Liver (tissue), 9 donors: Measurements from ENCODE around the gene P3H2. TPM values are rescaled to one million over a fixed set of nuclear protein-coding genes. Genes with fewer than 3 reads are reported as not detected.

ENCODE experiments used
- DNase-seq: peaks from one replicate; pipeline ENCODE4 v3.0.0-alpha.2; 2017; ENCODE audit warnings: low spot score
- H3K27ac ChIP-seq, 2 donors: one replicate each; pipeline ENCODE4 v1.7.0; 2013; ENCODE audit warnings: inconsistent platforms in 2 of 2, low read length in 2 of 2, control low read depth in 1 of 2, low read depth in 1 of 2, mild to moderate bottlenecking in 1 of 2
- H3K27me3 ChIP-seq, 4 donors: one replicate each; pipeline versions ENCODE4 v1.6.1 to v1.7.0; 2013; ENCODE audit warnings: low read length in 3 of 4, inconsistent platforms in 1 of 4, mild to moderate bottlenecking in 1 of 4, moderate library complexity in 1 of 4; ENCODE audit not compliant: control insufficient read depth in 4 of 4, insufficient read depth in 4 of 4
- H3K36me3 ChIP-seq, 4 donors: one replicate each; pipeline versions ENCODE4 v1.6.1 to v1.7.0; 2013; ENCODE audit warnings: low read length in 3 of 4, mild to moderate bottlenecking in 3 of 4, low read depth in 1 of 4, moderate library complexity in 1 of 4; ENCODE audit not compliant: control insufficient read depth in 4 of 4, insufficient read depth in 3 of 4
- H3K4me1 ChIP-seq, 4 donors: one replicate each; pipeline versions ENCODE4 v1.6.1 to v1.7.0; 2013; ENCODE audit warnings: low read length in 3 of 4, mild to moderate bottlenecking in 3 of 4, moderate library complexity in 1 of 4; ENCODE audit not compliant: control insufficient read depth in 4 of 4, insufficient read depth in 4 of 4
- H3K4me3 ChIP-seq, 3 donors: one replicate each; pipeline versions ENCODE4 v1.6.1 to v1.7.0; 2013; ENCODE audit warnings: low read length in 3 of 3, control low read depth in 1 of 3, low read depth in 1 of 3, mild to moderate bottlenecking in 1 of 3
- H3K9ac ChIP-seq, 2 donors: one replicate each; pipeline ENCODE4 v1.7.0; 2013; ENCODE audit warnings: low read length in 2 of 2, mild to moderate bottlenecking in 2 of 2, moderate library complexity in 2 of 2, control low read depth in 1 of 2, low read depth in 1 of 2
- H3K9me3 ChIP-seq, 4 donors: one replicate each; pipeline versions ENCODE4 v1.6.1 to v1.7.0; 2013; ENCODE audit warnings: low read length in 3 of 4; ENCODE audit not compliant: control insufficient read depth in 4 of 4
- EGR1 ChIP-seq, 2 donors: IDR thresholded peaks; 2 replicates each; pipeline ENCODE4 v1.6.1; 2016 to 2018; ENCODE audit warnings: antibody characterized with exemption in 2 of 2, low read depth in 2 of 2
- FOXA1 ChIP-seq: IDR thresholded peaks from 2 replicates; pipeline ENCODE4 v1.6.1; 2016; ENCODE audit warnings: antibody characterized with exemption
- FOXA2 ChIP-seq: IDR thresholded peaks from 2 replicates; pipeline ENCODE4 v1.6.1; 2016; ENCODE audit warnings: antibody characterized with exemption
- GABPA ChIP-seq, 2 donors: IDR thresholded peaks in 1 of 2; conservative IDR thresholded peaks in 1 of 2; 2 replicates each; pipeline ENCODE4 v1.6.1; 2016; ENCODE audit warnings: antibody characterized with exemption in 2 of 2, mild to moderate bottlenecking in 1 of 2, moderate library complexity in 1 of 2
- HNF4A ChIP-seq, 2 donors: conservative IDR thresholded peaks; 2 replicates each; pipeline ENCODE4 v1.6.1; 2016; ENCODE audit warnings: antibody characterized with exemption in 2 of 2, mild to moderate bottlenecking in 2 of 2
- HNF4G ChIP-seq: IDR thresholded peaks from 2 replicates; pipeline ENCODE4 v1.6.1; 2016; ENCODE audit warnings: antibody characterized with exemption
- JUND ChIP-seq, 2 donors: IDR thresholded peaks; 2 replicates each; pipeline ENCODE4 v1.6.1; 2016; ENCODE audit warnings: antibody characterized with exemption in 2 of 2
- NR2F2 ChIP-seq: IDR thresholded peaks from 2 replicates; pipeline ENCODE4 v1.6.1; 2016; ENCODE audit warnings: antibody characterized with exemption
- RAD21 ChIP-seq, 2 donors: IDR thresholded peaks; 2 replicates each; pipeline ENCODE4 v1.6.1; 2016; ENCODE audit warnings: antibody characterized with exemption in 2 of 2, mild to moderate bottlenecking in 2 of 2
- REST ChIP-seq: IDR thresholded peaks from 2 replicates; pipeline ENCODE4 v1.6.1; 2016; ENCODE audit warnings: antibody characterized with exemption, mild to moderate bottlenecking
- RXRA ChIP-seq, 2 donors: IDR thresholded peaks; 2 replicates each; pipeline ENCODE4 v1.6.1; 2017 to 2018; ENCODE audit warnings: antibody characterized with exemption in 2 of 2, mild to moderate bottlenecking in 1 of 2
- SP1 ChIP-seq: IDR thresholded peaks from 2 replicates; pipeline ENCODE4 v1.6.1; 2018; ENCODE audit warnings: antibody characterized with exemption, mild to moderate bottlenecking
- TAF1 ChIP-seq: conservative IDR thresholded peaks from 2 replicates; pipeline ENCODE4 v1.6.1; 2016; ENCODE audit warnings: antibody characterized with exemption, mild to moderate bottlenecking
- YY1 ChIP-seq: IDR thresholded peaks from 2 replicates; pipeline ENCODE4 v1.6.1; 2016; ENCODE audit warnings: antibody characterized with exemption, mild to moderate bottlenecking
- ZBTB33 ChIP-seq: IDR thresholded peaks from 2 replicates; pipeline ENCODE4 v1.6.1; 2016; ENCODE audit warnings: antibody characterized with exemption
- WGBS: extraction: QIAGEN DNeasy Blood & Tissue Kit; methylation state at CpG from one replicate; pipeline ENCODE4 v1.1.7; 2013; 5-methylcytosine and 5-hydroxymethylcytosine counted together
- polyA plus RNA-seq, 2 donors: library from polyadenylated mRNA; stranded (reverse) in 1 of 2; unstranded in 1 of 2; fragments of 200-250 nt in 1 of 2; fragments of >200 nt in 1 of 2; fragmentation: Nextera tagmentation in 1 of 2; extraction: Ambion mirVana in 1 of 2; gene quantifications; one replicate each; pipeline versions ENCODE4 v1.2.1 to v1.2.3, GENCODE V29; 2013 to 2015
- total RNA-seq, 2 donors: library from RNA; depleted of rRNA; stranded (reverse); fragments of >200 nt; gene quantifications; one replicate each; pipeline ENCODE4 v1.2.3, GENCODE V29; 2014
- TF ChIP-seq, protein P1 (sequence below): IDR thresholded peaks from 2 replicates; pipeline ENCODE4 v1.6.1; 2016; ENCODE audit warnings: antibody characterized with exemption
- TF ChIP-seq, protein P2 (sequence below): fragments of 150-350 bp; IDR thresholded peaks from 2 replicates; pipeline ENCODE4 v1.5.1; 2017; ENCODE audit warnings: improper control_type of control experiment, low read depth, low read length; ENCODE audit not compliant: missing input control
- TF ChIP-seq, protein P3 (sequence below): IDR thresholded peaks from 2 replicates; pipeline ENCODE4 v1.6.1; 2016; ENCODE audit warnings: antibody characterized with exemption
- donor health status: healthy.
- donor health status: healthy.
- donor health status: healthy.
- donor health status: healthy.
- donor health status: healthy.

The P3H2 gene
- total and polyA plus RNA-seq, 4 donors = 1.9 to 6.9 (median 4.1) TPM

- Histone ChIP-seq H3K36me3 (no peaks in the 10 kb centered on the region), H3K4me1 (no peaks in the 10 kb centered on the region), H3K27ac (no peak overlapping the region), H3K9me3 (no peaks in the 10 kb centered on the region), H3K4me3 (no peak overlapping the region), H3K27me3 (no peaks in the 10 kb centered on the region), H3K9ac (no peak overlapping the region)
- TF ChIP-seq EGR1 (IDR thresholded peaks at IDR 0.05; ENCODE audit: low read depth in 2 of 2) (no peak), YY1 (no peak), HNF4A (conservative IDR thresholded peaks at IDR 0.05) (no peak), FOXA1 (no peak), RAD21 (IDR thresholded peaks at IDR 0.05) (no peak), TAF1 (no peak), SP1 (no peak), FOXA2 (no peak), GABPA (IDR thresholded peaks at IDR 0.05 in 1 of 2, conservative IDR thresholded peaks at IDR 0.05 in 1 of 2) (no peak), JUND (IDR thresholded peaks at IDR 0.05) (no peak)
- TF ChIP-seq, protein P1, sequence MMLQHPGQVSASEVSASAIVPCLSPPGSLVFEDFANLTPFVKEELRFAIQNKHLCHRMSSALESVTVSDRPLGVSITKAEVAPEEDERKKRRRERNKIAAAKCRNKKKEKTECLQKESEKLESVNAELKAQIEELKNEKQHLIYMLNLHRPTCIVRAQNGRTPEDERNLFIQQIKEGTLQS = no peak
- TF ChIP-seq, protein P2, sequence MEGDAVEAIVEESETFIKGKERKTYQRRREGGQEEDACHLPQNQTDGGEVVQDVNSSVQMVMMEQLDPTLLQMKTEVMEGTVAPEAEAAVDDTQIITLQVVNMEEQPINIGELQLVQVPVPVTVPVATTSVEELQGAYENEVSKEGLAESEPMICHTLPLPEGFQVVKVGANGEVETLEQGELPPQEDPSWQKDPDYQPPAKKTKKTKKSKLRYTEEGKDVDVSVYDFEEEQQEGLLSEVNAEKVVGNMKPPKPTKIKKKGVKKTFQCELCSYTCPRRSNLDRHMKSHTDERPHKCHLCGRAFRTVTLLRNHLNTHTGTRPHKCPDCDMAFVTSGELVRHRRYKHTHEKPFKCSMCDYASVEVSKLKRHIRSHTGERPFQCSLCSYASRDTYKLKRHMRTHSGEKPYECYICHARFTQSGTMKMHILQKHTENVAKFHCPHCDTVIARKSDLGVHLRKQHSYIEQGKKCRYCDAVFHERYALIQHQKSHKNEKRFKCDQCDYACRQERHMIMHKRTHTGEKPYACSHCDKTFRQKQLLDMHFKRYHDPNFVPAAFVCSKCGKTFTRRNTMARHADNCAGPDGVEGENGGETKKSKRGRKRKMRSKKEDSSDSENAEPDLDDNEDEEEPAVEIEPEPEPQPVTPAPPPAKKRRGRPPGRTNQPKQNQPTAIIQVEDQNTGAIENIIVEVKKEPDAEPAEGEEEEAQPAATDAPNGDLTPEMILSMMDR = no peak
- no peak for DNase-seq
- 76% methylated on average over 2 of the region's 2 CpGs for WGBS
Observed at GRCh38 chr3:190130037-190130436, 9.3 kb upstream of the P3H2 start.

GRCh38 chr3:190127797-190128196, 7.1 kb upstream of the P3H2 start:
- no peak overlapping the region for H3K9ac ChIP-seq
- H3K27me3 ChIP-seq = no peaks in the 10 kb centered on the region
- H3K36me3 ChIP-seq = no peaks in the 10 kb centered on the region
- no peaks in the 10 kb centered on the region for H3K4me1 ChIP-seq
- no peak for DNase-seq
- WGBS = 92% methylated on average over 6 of the region's 6 CpGs
- H3K4me3 ChIP-seq = no peak overlapping the region
- no peak overlapping the region for H3K27ac ChIP-seq
- no peak for TF ChIP-seq EGR1 (IDR thresholded peaks at IDR 0.05; ENCODE audit: low read depth in 2 of 2)
- TF ChIP-seq, protein P2 = no peak
- no peak for TF ChIP-seq FOXA2
- TF ChIP-seq GABPA (IDR thresholded peaks at IDR 0.05 in 1 of 2, conservative IDR thresholded peaks at IDR 0.05 in 1 of 2) = no peak
- TF ChIP-seq TAF1 = no peak
- TF ChIP-seq JUND (IDR thresholded peaks at IDR 0.05) = no peak
- no peak for TF ChIP-seq HNF4G
- TF ChIP-seq FOXA1 = no peak
- TF ChIP-seq, protein P1 = no peak
- no peak for TF ChIP-seq ZBTB33
- TF ChIP-seq NR2F2 = no peak
- TF ChIP-seq RXRA (IDR thresholded peaks at IDR 0.05) = no peak
- TF ChIP-seq, protein P3, sequence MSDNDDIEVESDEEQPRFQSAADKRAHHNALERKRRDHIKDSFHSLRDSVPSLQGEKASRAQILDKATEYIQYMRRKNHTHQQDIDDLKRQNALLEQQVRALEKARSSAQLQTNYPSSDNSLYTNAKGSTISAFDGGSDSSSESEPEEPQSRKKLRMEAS = no peak
- TF ChIP-seq REST = no peak
- no peak for TF ChIP-seq SP1
- no peaks in the 10 kb centered on the region for H3K9me3 ChIP-seq
